Measurements from ENCODE around the gene AGBL5.

The AGBL5 gene

DNA sequence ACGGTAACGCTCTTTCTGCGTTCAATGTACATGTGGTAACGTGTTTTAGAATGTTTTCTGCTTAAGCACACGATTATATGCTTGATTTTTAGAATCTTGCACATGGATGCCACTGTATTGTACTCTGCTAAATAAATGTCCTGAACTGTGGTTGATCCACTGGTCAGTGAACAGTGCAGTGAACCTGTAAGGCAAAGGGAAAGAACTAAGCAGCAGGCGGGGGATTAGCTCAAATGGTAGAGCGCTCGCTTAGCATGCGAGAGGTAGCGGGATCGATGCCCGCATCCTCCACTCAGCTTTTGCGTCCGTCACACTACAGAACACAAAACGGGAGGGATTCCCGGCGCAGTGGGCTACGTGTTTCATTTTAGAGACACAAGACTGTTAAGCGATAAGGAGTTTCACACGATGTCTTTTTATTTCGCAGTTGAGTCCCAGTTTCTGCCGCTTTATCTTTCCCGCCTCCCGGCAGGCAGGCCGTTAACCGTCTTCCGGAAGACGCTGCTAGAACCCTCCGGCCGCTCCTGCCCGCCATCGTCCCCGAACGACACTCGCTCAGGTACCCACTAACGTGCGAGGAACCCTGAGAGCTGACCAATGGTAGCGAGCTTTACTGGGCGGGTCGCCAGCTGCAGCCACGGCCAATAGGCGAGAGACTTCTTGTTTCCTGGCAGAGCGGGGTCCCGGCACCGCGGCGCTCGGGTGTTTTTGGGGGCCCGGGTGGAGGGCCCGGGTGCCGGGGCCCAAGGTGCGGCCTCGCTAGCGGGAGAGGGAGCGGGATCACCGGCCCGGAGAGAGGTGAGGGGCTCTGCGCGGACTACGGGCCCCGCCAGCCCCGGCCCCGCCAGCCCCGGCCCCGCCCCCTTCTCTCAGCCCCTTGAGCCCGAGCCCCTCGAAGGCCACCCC is at the start of gene AGBL5:
TSS of gene AGBL5 (plus strand) at position 673 of the 906 bp plus-strand sequence. CDS start 1,291 bp downstream, outside the sequence.
- peak; percentile 89 for DNase-seq (ENCODE audit: low spot score)

- DNase-seq (ENCODE audit: low spot score), result no peak
Observed at GRCh38 chr2:27001950-27002349, 49.5 kb upstream of the AGBL5 start.

DNA sequence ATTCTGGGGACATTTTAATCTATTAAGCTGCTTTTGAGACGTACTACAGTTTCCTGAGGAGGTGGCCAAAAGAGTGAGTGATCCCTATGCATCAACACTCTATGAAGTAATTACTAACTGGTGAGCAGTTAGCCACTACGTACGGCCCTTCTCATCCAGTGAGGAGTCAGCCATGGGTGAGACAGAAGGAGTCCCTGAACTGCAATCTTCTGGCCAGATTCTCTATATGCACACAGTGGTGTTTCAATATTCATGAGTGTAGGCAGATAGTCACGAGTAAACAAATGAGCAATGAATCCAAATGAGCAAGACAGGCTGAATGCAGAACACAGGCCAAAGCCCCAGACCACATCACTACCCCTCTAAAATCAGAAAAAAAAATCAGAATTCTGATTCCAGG is 48.5 kb upstream of the AGBL5 start:
- peak; percentile 40 for DNase-seq (ENCODE audit: low spot score)

GRCh38 chr2:27003857-27004256 is 47.6 kb upstream of the AGBL5 start:
- no peak for DNase-seq (ENCODE audit: low spot score)

GRCh38 chr2:27006602-27007415 is 44.7 kb upstream of the AGBL5 start:
- no peak for DNase-seq (ENCODE audit: low spot score)

GRCh38 chr2:27007416-27008374 is 43.8 kb upstream of the AGBL5 start:
- no peak for DNase-seq (ENCODE audit: low spot score)

GRCh38 chr2:27008678-27009077 is 42.8 kb upstream of the AGBL5 start:
- no peak for DNase-seq (ENCODE audit: low spot score)

GRCh38 chr2:27009083-27009482 is 42.4 kb upstream of the AGBL5 start:
- DNase-seq (ENCODE audit: low spot score), result no peak

GRCh38 chr2:27009716-27010115 is 41.8 kb upstream of the AGBL5 start:
- no peak for DNase-seq (ENCODE audit: low spot score)

DNA sequence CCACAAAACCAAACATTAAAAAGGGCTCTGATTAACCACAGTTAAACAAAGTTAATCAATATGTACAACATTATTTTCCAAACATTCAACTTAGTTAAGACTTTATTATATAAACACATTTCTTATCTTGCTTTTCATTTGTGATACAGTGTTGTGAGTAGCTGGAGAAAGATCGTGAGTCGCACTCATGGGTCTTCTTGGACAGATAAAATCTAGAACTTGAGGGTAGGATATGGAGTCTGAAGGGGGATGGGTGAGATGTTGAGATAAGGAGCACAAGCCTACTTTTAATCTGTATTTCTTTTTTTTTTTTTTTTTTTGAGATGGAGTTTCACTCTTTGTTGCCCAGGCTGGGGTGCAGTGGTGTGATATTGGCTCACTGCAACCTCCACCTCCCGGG is 41.3 kb upstream of the AGBL5 start:
- DNase-seq (ENCODE audit: low spot score), result no peak

GRCh38 chr2:27013738-27014137 is 37.7 kb upstream of the AGBL5 start:
- no peak for DNase-seq (ENCODE audit: low spot score)

DNA sequence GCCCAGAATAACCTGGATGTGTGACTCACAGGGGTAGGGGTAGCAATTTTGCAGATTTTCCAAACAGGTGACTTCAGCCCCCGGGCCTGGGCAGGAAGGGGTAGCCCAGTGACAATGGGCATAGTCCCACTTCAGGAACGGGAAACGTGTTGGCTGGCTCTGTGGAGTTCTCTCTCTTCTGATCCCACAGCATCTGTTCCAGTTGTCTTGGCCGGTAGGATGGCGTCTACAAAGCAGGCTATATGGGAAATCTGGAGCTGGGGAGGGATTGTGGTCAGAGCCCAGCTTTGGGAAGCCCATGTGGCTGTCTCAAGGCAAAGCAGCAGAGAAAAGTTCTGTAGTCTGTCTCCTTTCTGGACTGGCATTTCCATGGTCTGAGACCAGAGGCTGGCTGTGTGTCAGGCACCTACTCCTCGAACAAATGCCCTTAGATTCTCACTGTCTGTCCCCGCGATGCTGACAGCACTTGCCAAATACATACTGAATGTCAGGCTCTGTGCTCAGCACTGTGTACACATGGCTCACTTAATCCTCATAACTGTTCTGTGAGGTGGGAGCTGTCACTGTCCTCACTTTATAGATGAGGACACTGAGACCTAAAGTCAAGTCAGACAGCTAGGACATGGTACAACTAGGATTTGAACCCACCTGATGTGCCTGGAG is 36.6 kb upstream of the AGBL5 start:
- DNase-seq (ENCODE audit: low spot score), result peak; percentile 55

GRCh38 chr2:27016801-27017325 is 34.6 kb upstream of the AGBL5 start:
- peak; percentile 50 for DNase-seq (ENCODE audit: low spot score)

DNA sequence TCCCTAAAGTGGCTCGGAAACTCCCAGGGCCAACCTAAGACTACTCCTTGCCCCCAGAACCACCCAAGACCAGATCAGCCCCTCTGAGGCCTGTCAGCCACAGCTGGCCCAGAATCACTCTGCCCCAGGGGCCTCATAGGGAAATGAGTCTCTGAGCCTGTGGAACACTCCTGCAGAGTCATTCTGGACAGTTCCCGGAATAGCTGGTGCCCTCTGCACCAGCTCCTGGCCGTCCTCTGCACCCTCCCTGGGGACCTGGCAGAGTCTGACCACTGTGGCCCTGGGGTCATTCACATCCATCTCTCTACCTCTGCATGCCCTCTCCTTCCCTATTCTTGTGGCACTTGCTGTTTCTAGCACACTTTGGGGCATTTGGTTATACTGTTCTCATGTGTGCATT is 33.3 kb upstream of the AGBL5 start:
- DNase-seq (ENCODE audit: low spot score), result no peak

GRCh38 chr2:27019459-27019858 is 32.0 kb upstream of the AGBL5 start:
- no peak for DNase-seq (ENCODE audit: low spot score)

DNA sequence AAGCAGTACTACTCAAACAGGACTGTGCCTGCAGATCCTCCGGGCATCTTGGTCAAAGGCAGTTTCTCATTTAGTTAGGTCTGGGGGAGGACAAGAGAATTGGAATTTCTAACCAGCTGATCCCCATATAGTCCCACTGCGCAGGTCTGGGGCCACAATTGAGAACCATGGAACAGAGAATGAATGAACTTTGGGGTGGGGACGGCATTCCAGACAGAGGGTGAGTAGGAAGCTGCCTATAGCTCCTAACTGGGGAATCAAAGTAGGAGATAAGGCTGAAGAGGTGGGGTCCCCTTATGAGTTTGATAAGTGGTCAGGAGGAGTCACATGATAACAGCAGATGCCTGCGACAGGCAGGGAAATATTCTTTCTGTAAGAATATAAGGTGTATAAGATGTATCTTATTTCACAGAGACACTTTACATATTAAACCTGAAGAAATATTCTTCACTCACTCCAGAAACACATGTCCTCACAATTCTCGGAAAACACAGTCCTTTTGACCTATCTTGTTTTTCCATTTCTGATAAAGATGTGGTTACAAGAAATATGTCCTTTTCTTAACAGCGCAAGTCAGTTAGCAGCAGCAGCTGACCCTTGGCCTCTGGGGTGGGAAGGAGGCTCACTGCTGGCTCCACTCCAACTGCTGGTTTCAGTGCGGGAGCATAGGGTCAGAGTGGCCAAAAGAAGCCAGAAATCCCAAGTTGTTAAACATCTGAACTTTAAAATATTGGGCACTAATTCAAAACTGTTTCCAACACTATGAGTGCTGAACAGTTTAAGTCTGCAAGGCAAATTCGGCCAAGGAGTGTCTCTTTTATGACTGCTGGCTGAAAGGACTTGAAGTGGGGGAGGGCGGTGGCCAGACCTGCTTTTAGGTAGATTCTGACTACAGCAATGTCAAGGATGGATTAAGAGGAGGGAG is 31.3 kb upstream of the AGBL5 start:
- DNase-seq (ENCODE audit: low spot score), result no peak

- no peak for DNase-seq (ENCODE audit: low spot score)
Observed at GRCh38 chr2:27021253-27022049, 30.0 kb upstream of the AGBL5 start.

GRCh38 chr2:27023740-27024139 is 27.7 kb upstream of the AGBL5 start:
- no peak for DNase-seq (ENCODE audit: low spot score)

DNA sequence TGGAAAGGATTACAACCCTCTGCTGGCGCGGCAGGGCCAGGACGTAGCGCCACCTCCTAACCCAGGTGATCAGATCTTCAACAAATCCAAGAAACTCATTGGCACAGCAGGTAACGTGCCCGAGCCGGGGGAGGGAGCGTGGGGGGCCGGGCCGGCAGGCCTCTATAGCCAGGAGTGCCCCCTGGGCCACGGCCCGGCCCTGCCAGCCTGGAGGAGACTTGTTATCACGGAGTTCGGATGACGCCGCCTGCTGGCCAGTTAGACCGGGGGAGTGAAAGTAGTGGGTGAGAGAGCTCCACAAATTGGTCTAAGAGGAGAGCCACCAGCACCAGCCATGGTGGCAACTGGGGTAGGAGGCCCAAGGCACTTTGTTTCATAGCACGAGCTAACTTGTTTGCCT is 27.3 kb upstream of the AGBL5 start:
- no peak for DNase-seq (ENCODE audit: low spot score)
